ENCODE results near the gene PRKCA. TPM values are rescaled to one million over a fixed set of nuclear protein-coding genes. Genes with fewer than 3 reads are reported as not detected.

Gene PRKCA
- total RNA-seq, 6 experiments from 2014 or later, result 81.2 to 106 (median 92.9) TPM

DNA sequence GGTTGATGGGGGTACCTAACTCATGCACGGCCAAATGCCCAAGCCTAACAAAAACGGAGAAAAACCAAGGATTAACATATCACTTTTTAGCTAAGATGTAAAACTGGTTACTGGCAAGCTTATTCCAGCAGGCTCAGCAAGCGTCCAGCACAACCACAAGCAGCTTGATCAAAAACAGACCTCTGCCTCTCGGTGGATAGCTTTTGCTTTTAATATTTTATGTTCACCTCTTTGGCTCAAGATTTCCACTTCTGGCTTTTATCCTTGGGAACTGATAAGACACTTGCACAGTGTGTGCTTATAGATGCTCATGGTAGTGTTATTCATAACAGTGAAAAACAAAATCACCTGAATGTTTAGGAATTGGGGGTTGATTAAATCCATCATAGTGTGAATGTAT, 325.6 kb downstream of the PRKCA start:
- TF ChIP-seq, protein P1, sequence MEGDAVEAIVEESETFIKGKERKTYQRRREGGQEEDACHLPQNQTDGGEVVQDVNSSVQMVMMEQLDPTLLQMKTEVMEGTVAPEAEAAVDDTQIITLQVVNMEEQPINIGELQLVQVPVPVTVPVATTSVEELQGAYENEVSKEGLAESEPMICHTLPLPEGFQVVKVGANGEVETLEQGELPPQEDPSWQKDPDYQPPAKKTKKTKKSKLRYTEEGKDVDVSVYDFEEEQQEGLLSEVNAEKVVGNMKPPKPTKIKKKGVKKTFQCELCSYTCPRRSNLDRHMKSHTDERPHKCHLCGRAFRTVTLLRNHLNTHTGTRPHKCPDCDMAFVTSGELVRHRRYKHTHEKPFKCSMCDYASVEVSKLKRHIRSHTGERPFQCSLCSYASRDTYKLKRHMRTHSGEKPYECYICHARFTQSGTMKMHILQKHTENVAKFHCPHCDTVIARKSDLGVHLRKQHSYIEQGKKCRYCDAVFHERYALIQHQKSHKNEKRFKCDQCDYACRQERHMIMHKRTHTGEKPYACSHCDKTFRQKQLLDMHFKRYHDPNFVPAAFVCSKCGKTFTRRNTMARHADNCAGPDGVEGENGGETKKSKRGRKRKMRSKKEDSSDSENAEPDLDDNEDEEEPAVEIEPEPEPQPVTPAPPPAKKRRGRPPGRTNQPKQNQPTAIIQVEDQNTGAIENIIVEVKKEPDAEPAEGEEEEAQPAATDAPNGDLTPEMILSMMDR (IDR thresholded peaks at IDR 0.05), result no peak
- Mint-ChIP-seq H3K27me3 (ENCODE audit: insufficient read depth) (peaks cover 1% of the 10 kb centered on the region; the same call in 1 of the 2 replicates), H3K9me3 (no peaks in the 10 kb centered on the region), H3K36me3 (ENCODE audit: low read depth) (no peaks in the 10 kb centered on the region), H3K4me3 (no peak overlapping the region), H3K27ac (no peak overlapping the region), H3K4me1 (ENCODE audit: low read depth) (peaks cover 36% of the 10 kb centered on the region)
- DNase-seq, result no peak

DNA sequence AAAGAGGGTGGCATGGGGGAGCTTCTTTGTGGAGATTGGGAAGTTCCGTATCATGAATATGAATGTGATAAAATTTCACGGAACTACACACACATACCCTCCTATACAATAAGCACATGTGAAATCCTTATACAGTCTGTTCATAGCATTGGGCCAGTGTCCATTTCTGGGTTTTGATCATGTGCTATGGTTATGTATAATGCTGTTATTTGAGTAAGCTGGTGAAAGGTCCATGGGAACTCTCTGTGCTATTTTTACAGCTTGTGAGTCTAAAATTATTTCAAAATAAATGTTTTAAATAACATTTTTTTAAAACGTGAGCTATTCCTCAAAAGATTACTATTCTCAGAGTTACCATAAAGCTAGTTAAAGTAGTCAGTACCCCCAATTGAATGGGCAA, 327.3 kb downstream of the PRKCA start:
- TF ChIP-seq, protein P1 (IDR thresholded peaks at IDR 0.05), result no peak
- Mint-ChIP-seq H3K27me3 (ENCODE audit: insufficient read depth) (no peaks in the 10 kb centered on the region), H3K27ac (no peak overlapping the region), H3K9me3 (no peaks in the 10 kb centered on the region), H3K36me3 (ENCODE audit: low read depth) (peaks cover 3% of the 10 kb centered on the region; the same call in 1 of the 2 replicates), H3K4me3 (no peak overlapping the region), H3K4me1 (ENCODE audit: low read depth) (peaks cover 40% of the 10 kb centered on the region)
- DNase-seq, result no peak

DNA sequence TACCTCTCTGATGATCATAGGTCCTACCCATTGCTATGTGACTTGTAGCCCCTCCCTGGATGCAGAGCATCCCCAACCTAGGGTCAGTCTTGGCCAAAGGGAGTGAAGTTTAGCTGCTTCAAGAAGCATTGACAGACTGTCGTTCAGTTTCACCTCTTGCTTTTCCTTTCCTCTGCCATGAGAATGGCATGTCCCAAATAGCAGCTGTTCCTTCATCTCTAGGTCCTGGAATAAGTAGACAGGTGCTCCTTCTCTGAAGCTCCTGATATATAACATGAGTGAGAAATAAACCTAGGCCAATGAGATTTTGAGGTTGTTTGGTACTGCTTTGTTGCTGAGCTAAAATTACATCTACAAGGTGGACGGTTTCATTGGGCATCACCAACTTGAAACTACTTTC, 328.0 kb downstream of the PRKCA start:
- DNase-seq, result no peak
- TF ChIP-seq, protein P1 (IDR thresholded peaks at IDR 0.05), result no peak
- Mint-ChIP-seq H3K27me3 (ENCODE audit: insufficient read depth) (no peaks in the 10 kb centered on the region), H3K9me3 (no peaks in the 10 kb centered on the region), H3K4me3 (no peak overlapping the region), H3K36me3 (ENCODE audit: low read depth) (peaks cover 5% of the 10 kb centered on the region; the same call in 1 of the 2 replicates), H3K27ac (no peak overlapping the region), H3K4me1 (ENCODE audit: low read depth) (peaks cover 41% of the 10 kb centered on the region)

DNA sequence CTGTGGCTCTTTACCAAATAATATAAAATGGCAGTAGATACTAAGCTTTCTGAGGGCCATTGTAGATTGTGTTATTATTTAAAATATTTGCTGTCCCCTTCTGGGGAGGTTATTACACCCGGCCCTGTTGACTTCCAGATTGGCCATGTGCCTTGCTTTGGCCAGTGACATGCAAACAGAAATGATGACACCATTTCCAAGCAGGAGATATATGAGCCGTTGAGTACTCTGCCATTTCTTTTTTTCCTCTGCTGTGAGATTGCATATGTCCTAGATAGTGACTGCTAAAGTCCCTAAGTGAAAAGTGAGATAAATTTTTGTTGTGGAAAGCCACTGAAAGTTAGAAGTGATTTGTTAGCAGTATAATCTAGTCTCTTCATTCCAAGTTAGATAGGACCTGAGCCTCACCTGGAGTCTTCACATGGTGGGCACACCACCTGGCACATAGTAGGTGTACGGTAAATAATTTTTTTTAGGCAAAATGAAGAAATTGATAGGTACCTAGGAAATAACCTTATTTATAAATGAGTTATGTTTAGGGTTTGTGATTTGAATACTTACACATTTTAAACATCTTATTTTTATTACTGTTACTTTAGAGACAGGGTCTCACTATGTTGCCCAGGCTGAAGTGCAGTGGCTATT, 328.5 kb downstream of the PRKCA start:
- no peak overlapping the region for H3K4me3 Mint-ChIP-seq
- peaks cover 8% of the 10 kb centered on the region; the same call in 1 of the 2 replicates for H3K36me3 Mint-ChIP-seq (ENCODE audit: low read depth)
- no peaks in the 10 kb centered on the region for H3K27me3 Mint-ChIP-seq (ENCODE audit: insufficient read depth)
- H3K9me3 Mint-ChIP-seq, result no peaks in the 10 kb centered on the region
- peaks cover 47% of the 10 kb centered on the region for H3K4me1 Mint-ChIP-seq (ENCODE audit: low read depth)
- no peak for DNase-seq
- TF ChIP-seq, protein P1 (IDR thresholded peaks at IDR 0.05), result no peak
- no peak overlapping the region for H3K27ac Mint-ChIP-seq

DNA sequence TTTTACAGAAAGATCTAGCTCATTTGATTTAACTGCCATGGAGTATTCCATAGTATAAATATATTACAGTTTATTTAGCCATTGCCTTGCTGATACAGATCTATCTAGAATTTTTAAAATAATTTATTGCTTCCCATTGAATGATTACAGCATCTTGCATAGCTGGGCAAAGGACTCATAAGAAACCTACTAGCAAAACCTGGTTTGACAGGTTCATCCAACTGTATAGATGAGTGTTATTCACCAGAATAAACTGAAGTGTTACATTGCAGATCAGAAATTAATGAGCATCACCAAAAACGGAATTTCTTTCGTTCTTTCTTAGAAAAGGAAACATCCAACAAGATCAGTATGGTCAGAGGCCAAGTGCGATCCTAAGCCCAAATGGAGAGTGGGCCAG, 330.3 kb downstream of the PRKCA start:
- Mint-ChIP-seq H3K27me3 (ENCODE audit: insufficient read depth) (no peaks in the 10 kb centered on the region), H3K36me3 (ENCODE audit: low read depth) (peaks cover 12% of the 10 kb centered on the region; the same call in 1 of the 2 replicates), H3K27ac (peak overlapping the region; percentile 18; the same call in 1 of the 2 replicates), H3K4me3 (no peak overlapping the region), H3K9me3 (no peaks in the 10 kb centered on the region), H3K4me1 (ENCODE audit: low read depth) (peaks cover 51% of the 10 kb centered on the region)
- TF ChIP-seq, protein P1 (IDR thresholded peaks at IDR 0.05), result no peak
- DNase-seq, result no peak

Measured in HFFc6 (cell line).